Posterior cingulate gyrus (tissue), 11 donors: ENCODE results near the gene C2orf66.

Source experiments
- DNase-seq, 10 donors: peaks; one replicate each; pipeline versions ENCODE4 v3.0.0 to v3.0.0-alpha.2; 2020 to 2021; ENCODE audit warnings: mixed read lengths in 3 of 10
- intact Hi-C: fragments of 100-400 bp; cut with DNase I; formaldehyde crosslinking; loops from one replicate; pipeline ENCODE4 v1.15.1; 2023

C2orf66 gene

GRCh38 chr2:196809260-196809659, at the start of gene C2orf66:
Gene C2orf66, minus strand, starts transcription at chr2:196809355. Its CDS starts 19 bp downstream, at chr2:196809336.
- intact Hi-C loops = no loop called here
- no peak for DNase-seq

- no peak for DNase-seq
- intact Hi-C loops = no loop called here
These were observed 45.5 kb upstream of the C2orf66 start for GRCh38 chr2:196854629-196855028.

- no peak for DNase-seq
- intact Hi-C loops = no loop called here
These were observed 44.3 kb upstream of the C2orf66 start for GRCh38 chr2:196853301-196854087.

GRCh38 chr2:196851088-196851487, 41.9 kb upstream of the C2orf66 start:
- intact Hi-C loops = loop anchor here (2.0 kb wide), 1 partner anchor 528 kb away; no protein-coding TSS in a partner anchor
- no peak for DNase-seq

DNA sequence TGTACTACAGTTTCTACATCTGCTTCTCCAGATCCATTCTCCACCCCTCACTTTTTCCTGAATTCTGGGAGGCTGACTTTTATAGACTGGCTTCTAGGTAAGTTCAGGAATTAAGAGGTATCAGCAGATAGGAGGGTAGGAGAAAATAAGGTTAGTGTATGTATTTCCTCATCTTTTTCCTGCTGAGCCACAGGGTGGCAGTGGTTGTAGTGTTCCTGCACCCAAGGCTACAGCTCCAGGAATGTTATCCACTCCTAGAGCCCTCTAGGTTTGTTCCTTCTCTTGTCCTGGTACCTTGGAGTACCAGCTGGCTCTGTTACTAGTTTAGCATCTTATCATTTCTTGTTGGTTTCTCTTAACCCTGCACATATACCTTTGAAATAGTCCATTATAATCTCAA, 40.7 kb upstream of the C2orf66 start:
- DNase-seq = peak in 5 of 10 donors; percentile 19 to 88 (median 41)
- intact Hi-C loops = loop anchor here (2.0 kb wide), 1 partner anchor 529 kb away; no protein-coding TSS in a partner anchor

- intact Hi-C loops = no loop called here
- no peak for DNase-seq
These were observed 37.1 kb upstream of the C2orf66 start for GRCh38 chr2:196846295-196846694.

GRCh38 chr2:196845371-196845770, 36.2 kb upstream of the C2orf66 start:
- DNase-seq = no peak
- intact Hi-C loops = no loop called here

- no peak for DNase-seq
- intact Hi-C loops = no loop called here
These were observed 31.0 kb upstream of the C2orf66 start for GRCh38 chr2:196840171-196840570.

DNA sequence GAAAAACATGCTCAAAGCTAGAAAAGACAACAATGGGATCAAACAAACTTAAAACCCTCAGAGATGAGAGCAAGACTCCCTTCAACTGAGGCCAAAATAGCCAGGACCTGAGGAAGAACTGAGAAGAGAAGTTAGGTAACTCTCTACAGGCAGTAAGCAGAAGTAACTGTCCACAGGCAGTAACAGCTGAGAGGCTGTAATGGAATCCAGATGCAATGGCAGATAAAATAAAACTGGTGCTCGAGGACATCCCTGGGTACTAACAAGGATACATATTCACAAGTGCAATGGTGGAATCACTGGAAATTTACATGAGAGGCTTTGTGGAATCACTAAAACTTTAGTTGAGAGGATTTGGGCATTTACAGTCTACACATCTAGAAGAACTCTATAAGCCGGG, 30.4 kb upstream of the C2orf66 start:
- intact Hi-C loops = no loop called here
- no peak for DNase-seq

DNA sequence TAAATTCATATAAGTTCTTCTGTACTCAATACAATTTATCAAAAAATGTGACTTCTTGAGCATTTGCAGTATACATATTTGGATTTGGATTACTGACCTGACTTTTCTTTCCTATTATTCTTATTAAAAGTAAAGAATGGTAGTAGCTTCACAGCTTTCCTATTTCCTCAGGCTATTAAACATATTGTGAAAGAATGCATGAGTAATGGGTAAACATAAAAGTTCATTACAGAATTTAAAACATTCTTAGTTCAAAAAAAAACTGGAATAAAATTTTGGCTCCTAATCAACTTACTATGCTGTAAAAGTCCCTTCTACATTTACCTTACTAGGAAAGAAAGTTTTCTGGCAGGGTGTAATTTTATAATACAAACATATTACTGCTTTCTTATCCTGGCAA, 27.3 kb upstream of the C2orf66 start:
- intact Hi-C loops = no loop called here
- DNase-seq = no peak

- intact Hi-C loops = no loop called here
- DNase-seq = no peak
These were observed 21.5 kb upstream of the C2orf66 start for GRCh38 chr2:196830701-196831100.

DNA sequence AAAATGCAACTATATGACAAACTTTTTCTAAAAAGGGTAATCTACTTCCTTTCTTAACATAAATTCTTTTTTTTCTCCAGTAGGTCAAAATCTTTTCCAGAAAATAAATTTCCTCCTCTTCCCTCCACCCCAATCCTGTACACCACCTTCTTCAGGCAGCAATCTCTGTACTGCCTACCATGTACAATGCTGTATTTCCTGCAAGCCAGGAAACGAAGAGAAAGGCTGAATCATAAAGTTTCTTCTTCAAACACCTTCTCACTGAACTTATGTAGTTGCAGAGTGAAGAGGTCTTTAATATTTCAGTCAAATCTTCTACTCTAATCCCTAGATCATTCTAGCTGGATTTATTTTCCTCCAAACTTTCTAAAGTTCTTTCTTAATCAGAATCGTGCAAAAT, 18.2 kb upstream of the C2orf66 start:
- intact Hi-C loops = no loop called here
- DNase-seq = no peak

DNA sequence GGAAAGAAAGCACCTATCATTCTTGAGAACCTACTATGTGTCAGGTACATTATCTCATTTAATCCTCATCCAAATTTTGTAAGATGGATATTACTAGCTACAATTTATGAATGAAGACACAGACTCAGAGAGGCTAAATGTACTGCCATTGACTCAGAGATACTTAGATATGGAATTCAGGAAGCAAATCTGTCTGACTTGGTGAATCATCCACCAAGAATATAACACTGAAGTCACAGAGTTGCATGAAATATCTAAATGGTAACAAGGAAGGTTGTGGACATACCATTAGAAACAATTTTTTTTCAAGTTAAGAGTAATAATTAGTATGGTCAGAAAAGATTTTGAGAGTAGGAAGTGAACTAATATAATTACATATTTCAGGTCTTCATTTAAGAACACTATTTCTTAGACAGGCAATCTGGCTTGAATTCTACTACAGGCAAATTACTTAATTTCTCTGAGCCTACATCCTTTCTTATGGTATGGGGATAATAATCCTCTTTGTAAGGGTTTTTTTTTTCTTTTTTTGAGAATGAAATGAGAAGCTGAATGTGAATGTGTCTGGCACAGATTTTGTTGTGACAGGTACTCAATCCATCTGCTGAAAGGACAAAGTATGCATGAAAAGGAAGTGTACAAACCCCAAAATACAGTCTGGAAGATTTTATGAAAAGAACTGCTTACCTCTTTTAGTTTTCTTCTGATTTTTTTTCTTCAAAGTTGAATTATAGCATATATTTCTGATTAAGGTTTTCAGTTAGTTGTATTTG, 14.8 kb upstream of the C2orf66 start:
- intact Hi-C loops = no loop called here
- no peak for DNase-seq

DNA sequence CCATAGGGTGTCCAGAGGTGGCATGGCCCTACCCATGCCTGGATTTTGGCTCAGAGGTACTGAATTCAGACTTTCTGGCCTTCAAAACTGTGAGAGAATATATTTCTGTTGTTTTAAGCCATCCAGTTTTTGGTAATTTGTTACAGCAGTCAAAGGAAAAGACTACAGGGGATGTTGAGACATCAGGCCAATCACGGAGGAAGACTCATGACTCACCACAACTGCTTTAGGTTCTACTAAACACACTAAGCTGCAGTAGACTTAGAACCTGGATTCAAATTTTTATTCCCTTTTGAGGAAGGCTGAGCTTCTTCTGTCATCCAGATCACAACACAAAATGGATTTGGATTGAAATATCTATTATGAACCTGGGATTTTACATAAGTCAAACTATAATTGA, 12.0 kb upstream of the C2orf66 start:
- no peak for DNase-seq
- intact Hi-C loops = no loop called here

DNA sequence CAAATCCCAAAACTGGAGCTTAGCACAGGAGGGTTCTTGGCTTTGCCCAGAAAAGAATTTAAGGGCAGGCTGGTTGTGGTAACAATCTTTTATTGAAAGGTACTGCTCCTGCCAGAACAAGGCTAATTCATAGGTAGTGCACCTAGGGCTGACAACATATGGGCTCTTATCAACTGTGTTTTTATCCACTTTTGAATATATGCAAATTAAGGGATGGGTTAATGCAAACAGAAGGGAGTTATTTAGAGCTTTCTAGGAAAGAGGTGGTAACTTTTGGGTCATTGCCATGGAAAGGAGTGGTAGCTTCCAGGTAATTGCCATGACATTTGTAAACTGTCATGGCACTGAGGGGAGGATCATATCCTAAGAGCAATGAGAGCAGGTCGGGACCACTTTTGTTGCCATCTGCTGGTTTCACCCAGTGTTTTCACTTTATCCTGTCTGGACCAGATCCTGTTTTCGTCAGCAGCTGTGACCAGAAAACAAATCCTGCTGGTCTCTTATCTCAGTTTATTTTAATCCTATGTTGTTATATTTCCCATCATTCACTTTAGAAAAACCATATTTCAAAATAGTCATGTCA, 981 bp downstream of the C2orf66 start:
- no peak for DNase-seq
- intact Hi-C loops = no loop called here

DNA sequence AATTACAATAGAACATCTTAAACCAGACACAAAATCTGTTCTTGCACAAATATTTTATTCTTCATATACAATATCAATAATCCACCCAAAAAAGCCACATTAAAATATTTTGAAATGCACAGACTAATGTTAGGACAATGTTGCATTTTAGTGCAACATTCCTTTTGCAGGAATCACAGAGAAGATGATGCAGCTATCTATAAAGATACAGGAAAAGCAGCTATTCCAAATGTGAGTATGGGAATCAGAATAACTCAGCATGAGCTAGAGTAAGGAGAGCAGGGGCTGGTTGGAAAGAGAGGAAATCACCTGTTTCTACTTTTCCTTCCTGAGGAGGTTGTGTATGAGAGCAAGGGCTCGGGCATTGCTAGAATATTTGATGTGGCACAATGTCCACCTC, 4.8 kb downstream of the C2orf66 start:
- DNase-seq = no peak
- intact Hi-C loops = no loop called here

DNA sequence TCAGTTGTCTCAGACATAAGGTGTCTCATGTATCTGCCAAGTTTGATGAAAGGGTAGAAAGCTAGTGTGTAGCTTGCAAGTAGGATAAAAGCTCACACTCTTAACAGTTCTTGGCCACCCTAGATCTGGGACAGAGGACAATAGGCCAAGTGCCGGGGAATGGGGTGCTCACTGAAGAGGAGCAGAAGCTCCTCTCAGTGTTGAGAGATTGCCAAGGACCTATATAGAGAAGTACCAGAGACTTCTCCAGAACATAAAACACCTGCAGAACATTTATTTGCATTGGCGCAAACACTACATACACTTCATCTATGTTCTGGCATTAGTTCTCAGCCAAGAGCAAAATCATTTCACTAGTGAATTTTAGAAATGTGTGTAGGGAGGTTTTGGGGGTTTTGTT, 6.8 kb downstream of the C2orf66 start:
- intact Hi-C loops = no loop called here
- DNase-seq = no peak

DNA sequence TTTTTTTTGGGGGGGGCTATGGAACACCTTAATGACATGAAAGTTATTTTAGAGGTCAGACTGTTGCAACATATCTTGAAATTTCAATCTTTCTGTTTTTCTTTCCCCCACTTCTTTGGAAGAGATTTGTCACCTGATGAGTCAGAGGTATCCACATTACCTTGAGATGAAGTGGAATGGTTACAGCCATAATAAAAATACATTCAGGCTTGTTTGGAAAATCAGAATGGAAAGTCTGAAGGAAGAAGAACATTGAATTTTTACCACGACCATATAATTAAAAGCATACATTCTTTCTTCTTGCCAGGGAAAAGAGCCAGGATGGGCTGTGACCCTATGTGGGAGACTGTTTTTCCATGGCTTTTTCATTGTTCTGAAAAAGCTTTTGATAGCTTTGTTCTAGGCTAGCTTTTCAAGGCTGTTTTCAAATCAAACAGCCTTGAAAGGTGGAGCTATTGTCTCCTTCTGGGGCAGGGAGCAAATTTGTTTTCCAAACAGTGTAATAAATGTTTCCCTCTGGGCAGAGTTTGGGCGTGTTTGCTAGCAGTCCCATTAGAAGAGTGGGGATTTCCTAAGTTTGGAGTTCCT, 7.4 kb downstream of the C2orf66 start:
- DNase-seq = no peak
- intact Hi-C loops = no loop called here

- intact Hi-C loops = no loop called here
- DNase-seq = no peak
These were observed 10.2 kb downstream of the C2orf66 start for GRCh38 chr2:196798980-196799379.

GRCh38 chr2:196792865-196793264, 16.3 kb downstream of the C2orf66 start:
- intact Hi-C loops = no loop called here
- DNase-seq = no peak

DNA sequence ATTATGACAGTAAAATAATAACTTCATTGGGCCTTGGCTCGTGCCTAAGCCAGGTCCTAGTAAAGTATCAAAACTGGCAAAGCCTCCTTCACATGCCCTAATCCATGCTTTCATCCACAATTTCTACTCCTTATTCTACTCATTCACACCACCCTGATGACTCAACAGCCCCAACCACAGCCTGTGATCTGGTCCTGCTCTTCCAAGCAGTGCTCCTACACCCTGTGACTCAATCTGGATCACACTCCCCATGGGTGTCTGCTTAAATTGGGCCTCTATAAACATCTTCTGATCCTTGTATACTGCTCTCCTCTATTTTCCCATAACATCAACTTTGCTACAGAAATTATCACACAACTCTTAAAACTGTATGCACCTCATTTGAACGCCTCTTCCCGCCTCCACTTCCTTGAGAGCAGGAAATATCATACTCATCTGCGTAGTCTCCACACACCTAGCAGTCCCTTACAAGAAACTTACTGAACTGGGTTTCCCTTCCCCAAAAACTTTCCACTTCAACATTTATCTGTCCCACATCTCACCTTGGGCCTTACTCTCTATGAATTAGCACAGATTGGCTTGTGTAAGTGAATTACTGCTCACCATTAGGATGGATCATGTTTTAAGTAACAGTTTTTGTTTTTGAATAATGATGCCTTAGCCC, 25.6 kb downstream of the C2orf66 start:
- peak in 1 of 10 donors; percentile 52 for DNase-seq
- intact Hi-C loops = no loop called here
